COR-L47 (cell line): Measurements from ENCODE around the gene ZNF865.
A peak's percentile ranks its signal among the peaks of the same experiment; 100 is the strongest.
"Not testable (repeated sequence)": the region's sequence is repeated elsewhere in the genome, so short reads cannot be mapped to it uniquely, and the experiment has no call there.

Experiments
- DNase-seq: peaks from one replicate; lab custom pipeline; 2025; lab: John Stamatoyannopoulos, UW

The ZNF865 gene

GRCh38 chr19:55605637-55606470, at the start of gene ZNF865:
Gene ZNF865, plus strand, starts transcription at chr19:55605647. Its CDS starts 7,972 bp downstream, at chr19:55613619.
- DNase-seq, result peak; percentile 72

GRCh38 chr19:55559684-55560083, 45.8 kb upstream of the ZNF865 start:
- no peak for DNase-seq

- DNase-seq, result no peak
These were observed 42.2 kb upstream of the ZNF865 start for GRCh38 chr19:55563261-55563690.

- no peak for DNase-seq
These were observed 38.6 kb upstream of the ZNF865 start for GRCh38 chr19:55566823-55567222.

GRCh38 chr19:55567708-55568328, 37.6 kb upstream of the ZNF865 start:
- no peak for DNase-seq

GRCh38 chr19:55569477-55569876, 36.0 kb upstream of the ZNF865 start:
- DNase-seq, result not testable (repeated sequence)

GRCh38 chr19:55573929-55574328, 31.5 kb upstream of the ZNF865 start:
- not testable (repeated sequence) for DNase-seq

- DNase-seq, result no peak
These were observed 28.7 kb upstream of the ZNF865 start for GRCh38 chr19:55576746-55577145.

GRCh38 chr19:55578031-55578760, 27.3 kb upstream of the ZNF865 start:
- no peak for DNase-seq

GRCh38 chr19:55578761-55579747, 26.4 kb upstream of the ZNF865 start:
- DNase-seq, result no peak

- DNase-seq, result peak; percentile 11
These were observed 25.5 kb upstream of the ZNF865 start for GRCh38 chr19:55579766-55580621.

GRCh38 chr19:55580628-55581144, 24.8 kb upstream of the ZNF865 start, which contains the start of gene ZNF579:
Gene ZNF579, minus strand, starts transcription at chr19:55580848. Its CDS starts 1,209 bp downstream, at chr19:55579639.
- DNase-seq, result peak; percentile 86

- no peak for DNase-seq
These were observed 24.2 kb upstream of the ZNF865 start for GRCh38 chr19:55581145-55581822.

GRCh38 chr19:55581823-55582223, 23.6 kb upstream of the ZNF865 start:
- DNase-seq, result no peak

GRCh38 chr19:55582284-55582683, 23.2 kb upstream of the ZNF865 start:
- DNase-seq, result not testable (repeated sequence)

- not testable (repeated sequence) for DNase-seq
These were observed 21.6 kb upstream of the ZNF865 start for GRCh38 chr19:55583897-55584296.

- DNase-seq, result no peak
These were observed 20.6 kb upstream of the ZNF865 start for GRCh38 chr19:55584871-55585270.

- peak; percentile 43 for DNase-seq
These were observed 19.6 kb upstream of the ZNF865 start for GRCh38 chr19:55585658-55586339.
